Fibroblast of pulmonary artery (primary cell): ENCODE measurements around the gene NHLRC3.

Experiments
- DNase-seq: peaks from one replicate; pipeline ENCODE4 v3.0.0-alpha.2; 2010; ENCODE audit warnings: low read depth
- H3K4me3 ChIP-seq: replicated peaks from 2 replicates; pipeline ENCODE4 v1.5.1; 2011; ENCODE audit warnings: low read depth, mild to moderate bottlenecking, control low read depth, low read length, moderate library complexity
- TF ChIP-seq, protein P1 (sequence below): IDR thresholded peaks from 2 replicates; pipeline ENCODE4 v1.5.1; 2011; ENCODE audit warnings: mild to moderate bottlenecking, control low read depth, low read length, inconsistent platforms; ENCODE audit errors: missing control alignments

The NHLRC3 gene

DNA sequence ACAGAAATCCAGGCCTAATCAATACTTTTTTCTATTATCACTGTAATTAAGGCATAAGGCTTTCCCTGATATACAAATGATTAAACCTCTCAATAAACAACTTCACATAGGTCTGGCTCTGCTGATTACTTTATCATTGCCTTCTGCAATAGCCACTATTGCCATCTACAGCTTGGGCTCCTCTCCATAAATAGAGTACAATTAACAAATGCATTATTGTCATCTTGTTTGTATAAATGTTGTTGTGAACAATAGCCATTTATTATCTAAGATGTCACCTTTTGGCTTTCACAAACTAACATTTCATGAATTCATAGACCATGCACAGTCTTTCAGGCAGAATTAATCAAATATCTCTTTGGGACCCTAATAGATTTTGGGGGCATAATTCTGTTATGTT is 53.3 kb downstream of the NHLRC3 start:
- DNase-seq = no peak
- H3K4me3 ChIP-seq = no peak overlapping the region
- TF ChIP-seq, protein P1, sequence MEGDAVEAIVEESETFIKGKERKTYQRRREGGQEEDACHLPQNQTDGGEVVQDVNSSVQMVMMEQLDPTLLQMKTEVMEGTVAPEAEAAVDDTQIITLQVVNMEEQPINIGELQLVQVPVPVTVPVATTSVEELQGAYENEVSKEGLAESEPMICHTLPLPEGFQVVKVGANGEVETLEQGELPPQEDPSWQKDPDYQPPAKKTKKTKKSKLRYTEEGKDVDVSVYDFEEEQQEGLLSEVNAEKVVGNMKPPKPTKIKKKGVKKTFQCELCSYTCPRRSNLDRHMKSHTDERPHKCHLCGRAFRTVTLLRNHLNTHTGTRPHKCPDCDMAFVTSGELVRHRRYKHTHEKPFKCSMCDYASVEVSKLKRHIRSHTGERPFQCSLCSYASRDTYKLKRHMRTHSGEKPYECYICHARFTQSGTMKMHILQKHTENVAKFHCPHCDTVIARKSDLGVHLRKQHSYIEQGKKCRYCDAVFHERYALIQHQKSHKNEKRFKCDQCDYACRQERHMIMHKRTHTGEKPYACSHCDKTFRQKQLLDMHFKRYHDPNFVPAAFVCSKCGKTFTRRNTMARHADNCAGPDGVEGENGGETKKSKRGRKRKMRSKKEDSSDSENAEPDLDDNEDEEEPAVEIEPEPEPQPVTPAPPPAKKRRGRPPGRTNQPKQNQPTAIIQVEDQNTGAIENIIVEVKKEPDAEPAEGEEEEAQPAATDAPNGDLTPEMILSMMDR = no peak

DNA sequence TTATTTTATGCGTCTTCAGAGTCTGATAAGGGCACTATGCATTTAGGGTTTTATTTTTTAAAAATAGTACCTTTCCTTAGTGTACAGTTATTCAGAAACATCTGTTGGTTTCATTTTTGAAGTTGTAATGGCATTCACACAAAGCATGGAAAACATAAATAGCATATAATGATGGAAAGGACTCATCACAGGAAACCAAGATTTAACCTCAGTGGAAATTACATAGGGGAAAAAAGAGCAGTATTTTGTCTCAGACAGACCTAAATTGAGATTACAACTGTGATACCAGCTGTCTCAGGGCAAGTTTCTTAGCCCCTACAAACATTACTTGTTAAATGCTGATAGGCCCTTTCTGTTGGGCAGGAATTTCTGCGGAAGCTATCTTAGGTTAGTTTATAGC is 57.2 kb downstream of the NHLRC3 start:
- no peak for DNase-seq
- TF ChIP-seq, protein P1 = no peak
- no peak overlapping the region for H3K4me3 ChIP-seq

DNA sequence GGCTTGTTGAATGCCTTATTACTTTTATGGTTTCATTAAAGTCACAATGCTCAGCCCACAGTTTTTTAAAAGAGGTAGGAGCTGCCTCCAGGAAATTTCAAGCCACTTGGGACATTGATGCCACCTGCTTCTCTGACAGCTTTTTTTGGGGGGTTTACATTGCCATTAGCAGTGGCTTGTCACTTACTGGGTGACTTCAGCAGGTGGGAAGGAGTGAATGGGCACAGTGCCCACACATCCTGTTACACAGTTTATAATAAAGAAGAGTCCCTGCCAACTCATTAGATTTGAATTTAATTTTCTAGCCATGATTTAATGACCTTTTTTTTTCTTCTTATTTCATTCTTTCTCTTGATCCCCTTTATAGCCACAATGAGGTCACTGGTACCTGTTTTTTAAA is 61.0 kb downstream of the NHLRC3 start:
- no peak overlapping the region for H3K4me3 ChIP-seq
- TF ChIP-seq, protein P1 = no peak
- DNase-seq = no peak
